ENCODE data around the gene PRKD1.

The PRKD1 gene

DNA sequence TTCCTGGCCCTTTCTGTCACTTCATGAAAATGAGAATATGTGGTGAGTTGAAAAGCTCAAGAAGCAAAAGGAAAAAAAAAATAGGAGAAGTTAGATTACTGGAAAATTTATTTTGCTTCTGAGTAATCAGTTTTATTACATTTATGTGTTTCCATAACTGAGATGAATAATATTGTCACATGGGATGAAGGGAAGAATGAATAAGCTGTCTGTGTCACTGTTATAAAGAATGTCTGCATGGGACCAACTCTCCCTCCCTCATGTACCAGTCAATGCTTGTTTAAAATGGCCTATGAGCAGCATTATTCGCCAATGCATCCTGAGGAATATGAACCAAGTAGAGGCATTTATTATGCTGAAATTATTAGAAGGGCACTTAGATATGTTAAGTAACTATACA, 246.3 kb downstream of the PRKD1 start:
- no peak for DNase-seq (ENCODE audit: low read depth in 2 of 2)

DNA sequence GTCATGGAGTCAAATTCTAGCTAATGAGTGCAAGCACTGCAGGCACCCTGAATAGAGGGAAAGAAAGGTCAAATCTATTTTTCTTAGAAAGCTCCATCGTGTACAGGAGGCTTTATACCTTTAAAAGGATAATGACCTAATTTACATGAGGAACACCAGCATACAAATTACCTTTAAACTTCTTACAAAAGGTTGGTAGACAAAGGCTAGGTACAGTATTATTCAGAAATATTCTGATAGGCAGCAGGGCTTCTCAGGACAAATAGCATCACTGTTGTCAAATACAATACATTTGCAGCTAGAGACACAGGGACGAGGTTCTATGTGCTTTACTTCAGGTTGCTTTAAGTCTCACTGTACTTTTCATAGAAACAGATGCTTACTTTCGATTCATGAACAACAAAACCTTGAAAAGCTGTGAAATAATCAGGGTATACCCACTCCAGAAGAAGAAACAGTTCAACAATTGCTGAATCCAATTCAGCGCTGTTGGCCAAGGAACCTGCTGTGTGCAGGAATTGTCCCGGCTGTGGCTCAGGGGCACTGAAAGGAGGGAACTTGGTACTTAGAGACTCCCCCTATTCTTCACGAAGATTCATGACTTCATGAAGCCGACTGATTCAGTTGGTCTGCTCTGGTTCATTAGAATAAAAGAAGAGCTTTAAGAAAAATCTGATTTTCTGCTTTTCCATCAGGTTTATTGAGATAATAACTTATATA, 252.9 kb downstream of the PRKD1 start:
- no peak for DNase-seq (ENCODE audit: low read depth in 2 of 2)

- no peak for DNase-seq (ENCODE audit: low read depth in 2 of 2)
Measured at GRCh38 chr14:29672831-29673230, 254.8 kb downstream of the PRKD1 start.

DNA sequence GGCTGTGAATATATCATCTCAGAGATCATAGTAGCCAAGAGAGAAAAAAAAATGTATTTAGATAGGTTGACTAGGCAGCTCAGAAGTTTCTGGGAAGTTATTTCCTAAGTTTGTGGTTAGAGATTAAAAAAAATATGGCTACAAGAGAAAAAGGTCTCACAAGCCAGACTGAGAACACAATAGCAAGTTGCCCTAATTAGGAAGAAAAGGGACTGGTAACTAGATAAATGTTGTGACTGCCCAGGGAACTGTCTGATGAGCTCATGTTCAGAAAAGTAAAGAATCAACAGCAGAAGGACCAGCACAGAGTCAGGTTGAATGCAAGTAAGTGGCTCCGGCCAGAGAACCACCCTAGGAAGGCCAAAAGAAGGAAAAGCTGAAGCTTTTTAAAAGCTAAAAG, 256.6 kb downstream of the PRKD1 start:
- no peak for DNase-seq (ENCODE audit: low read depth in 2 of 2)

- DNase-seq (ENCODE audit: low read depth in 2 of 2): no peak
Measured at GRCh38 chr14:29668201-29668600, 259.4 kb downstream of the PRKD1 start.

DNA sequence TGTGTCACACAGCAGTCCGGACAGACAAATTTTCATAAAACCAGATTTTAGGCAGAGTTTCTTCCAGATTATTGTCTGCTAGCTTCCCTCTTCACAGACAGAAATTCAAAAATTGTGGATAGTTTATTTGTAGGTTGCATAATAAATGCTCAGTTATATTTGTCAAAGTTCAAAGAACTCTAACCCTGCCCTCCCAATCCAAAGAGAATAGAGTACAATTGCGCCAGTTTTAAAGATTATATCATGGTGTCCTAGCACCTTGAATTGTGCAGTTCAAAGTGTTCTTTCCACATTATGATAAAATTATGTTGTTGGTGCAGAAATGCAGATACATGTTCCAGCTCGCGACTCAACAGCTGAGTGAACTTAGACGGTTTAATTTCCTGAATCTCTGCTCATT, 263.1 kb downstream of the PRKD1 start:
- DNase-seq (ENCODE audit: low read depth in 2 of 2): no peak

DNA sequence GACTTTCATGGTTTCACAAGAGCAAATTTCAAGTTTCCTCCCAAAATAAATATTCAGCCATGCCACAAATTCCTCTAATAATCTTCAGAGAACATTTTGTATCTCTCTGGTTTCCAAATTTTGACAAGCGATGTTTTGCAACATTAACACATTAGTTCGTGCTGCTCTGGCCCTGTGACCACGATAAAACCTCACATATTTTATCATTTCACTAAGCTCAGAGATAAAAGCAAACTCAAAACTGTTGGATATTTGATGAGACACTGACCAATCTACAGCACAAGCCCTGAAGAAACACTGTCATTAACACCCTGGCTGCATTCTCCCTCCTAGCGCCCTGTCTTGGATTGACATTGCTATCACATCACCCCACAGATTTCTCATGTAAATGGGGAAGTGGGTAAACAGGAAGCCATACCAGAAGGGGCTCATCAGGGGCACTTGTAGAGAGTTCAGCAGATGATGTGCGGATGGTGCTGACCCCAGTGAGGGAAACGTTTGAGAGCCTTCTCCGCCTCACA, 264.3 kb downstream of the PRKD1 start:
- no peak for DNase-seq (ENCODE audit: low read depth in 2 of 2)

- DNase-seq (ENCODE audit: low read depth in 2 of 2): no peak
Measured at GRCh38 chr14:29654901-29655550, 272.6 kb downstream of the PRKD1 start.

GRCh38 chr14:29653303-29653702, 274.3 kb downstream of the PRKD1 start:
- no peak for DNase-seq (ENCODE audit: low read depth in 2 of 2)

- DNase-seq (ENCODE audit: low read depth in 2 of 2): no peak
Measured at GRCh38 chr14:29652571-29652970, 275.1 kb downstream of the PRKD1 start.

DNA sequence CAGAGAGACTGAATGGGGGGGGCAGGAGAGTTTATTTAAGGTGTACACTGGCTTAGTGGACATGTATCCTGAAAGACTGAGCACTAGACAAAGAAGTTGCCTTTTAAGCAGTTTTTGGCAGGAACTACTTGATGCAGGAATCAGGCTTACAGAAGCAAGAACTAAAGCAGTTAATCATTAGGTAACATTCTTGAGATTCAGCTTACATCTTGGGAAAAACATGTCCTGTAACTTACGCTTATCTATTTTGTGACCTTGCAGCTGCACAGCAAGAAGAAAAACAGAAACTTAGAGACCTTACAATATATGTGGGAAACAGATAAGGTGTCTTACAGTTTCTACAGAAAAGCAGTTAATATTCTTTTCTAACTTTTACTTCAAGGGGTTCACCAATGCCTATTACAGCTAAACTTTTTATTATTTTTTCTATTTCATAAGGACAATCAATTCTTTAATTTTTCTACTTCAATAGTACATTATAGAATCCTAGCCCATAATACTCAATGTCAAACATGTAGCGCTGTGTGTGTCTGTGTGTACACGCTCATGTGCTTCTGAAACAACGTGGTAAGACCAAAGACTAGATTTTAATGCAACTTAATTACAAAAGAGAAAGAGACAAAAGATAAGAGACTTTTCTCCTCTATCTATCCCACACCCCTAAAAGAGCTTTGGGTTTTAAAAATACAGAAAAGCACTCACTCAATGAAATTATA, 276.9 kb downstream of the PRKD1 start:
- DNase-seq (ENCODE audit: low read depth in 2 of 2): no peak

- DNase-seq (ENCODE audit: low read depth in 2 of 2): no peak
Measured at GRCh38 chr14:29649170-29649569, 278.5 kb downstream of the PRKD1 start.

DNA sequence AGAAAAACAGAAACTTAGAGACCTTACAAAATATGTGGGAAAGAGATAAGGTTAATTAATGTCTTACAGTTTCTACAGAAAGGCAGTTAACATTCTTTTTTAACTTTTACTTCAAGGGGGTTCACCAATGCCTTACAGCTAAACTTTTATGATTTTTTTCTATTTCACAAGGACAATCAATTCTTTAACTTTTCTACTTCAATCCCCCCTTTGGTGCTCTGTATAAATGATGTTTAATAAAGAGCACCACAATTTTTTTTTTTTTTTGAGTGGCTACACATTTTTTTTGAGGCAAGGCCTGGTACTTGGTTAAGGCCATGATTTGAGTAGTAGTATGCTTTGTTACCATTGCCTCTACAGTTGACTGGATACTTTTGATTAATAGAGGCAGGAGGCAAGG, 279.6 kb downstream of the PRKD1 start:
- DNase-seq (ENCODE audit: low read depth in 2 of 2): no peak

GRCh38 chr14:29645117-29645516, 282.5 kb downstream of the PRKD1 start:
- no peak for DNase-seq (ENCODE audit: low read depth in 2 of 2)

DNA sequence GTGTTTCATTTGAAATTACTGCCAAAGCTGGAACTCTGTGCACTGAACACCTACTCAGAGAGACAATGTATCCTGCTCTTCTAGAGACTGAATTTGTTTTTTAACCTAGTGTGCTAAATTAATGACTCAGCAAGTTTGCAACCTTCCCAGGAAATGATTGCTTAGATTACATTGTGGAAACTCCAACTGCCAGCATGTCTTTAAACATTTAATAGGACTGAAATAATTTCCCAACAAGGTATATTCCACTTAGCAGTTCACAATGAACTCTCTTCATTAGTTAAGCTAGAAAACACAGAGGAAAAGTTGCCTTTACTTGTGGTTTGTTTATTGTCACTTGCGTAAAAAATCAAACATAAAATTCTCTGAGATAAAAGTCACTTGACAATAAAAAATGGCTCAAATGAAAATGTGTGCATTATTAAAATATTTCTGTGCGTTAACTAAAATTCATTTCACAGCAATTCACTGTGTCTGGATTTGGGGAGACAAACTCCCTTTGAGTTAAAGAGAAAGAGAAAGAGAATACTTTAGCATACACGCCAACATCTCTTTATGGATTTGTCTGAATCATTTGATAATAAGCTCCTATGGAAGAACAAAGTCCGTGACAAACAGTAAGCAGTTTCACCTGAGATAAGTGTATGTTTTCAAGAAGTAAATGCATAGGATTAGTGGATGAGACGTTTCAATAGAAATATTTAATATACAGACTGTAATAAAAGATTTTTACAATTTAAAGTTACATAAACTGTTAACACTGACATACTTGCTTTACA, 284.0 kb downstream of the PRKD1 start:
- DNase-seq (ENCODE audit: low read depth in 2 of 2): no peak

GRCh38 chr14:29637411-29637810, 290.2 kb downstream of the PRKD1 start:
- no peak for DNase-seq (ENCODE audit: low read depth in 2 of 2)

GRCh38 chr14:29636870-29637269, 290.8 kb downstream of the PRKD1 start:
- no peak for DNase-seq (ENCODE audit: low read depth in 2 of 2)

DNA sequence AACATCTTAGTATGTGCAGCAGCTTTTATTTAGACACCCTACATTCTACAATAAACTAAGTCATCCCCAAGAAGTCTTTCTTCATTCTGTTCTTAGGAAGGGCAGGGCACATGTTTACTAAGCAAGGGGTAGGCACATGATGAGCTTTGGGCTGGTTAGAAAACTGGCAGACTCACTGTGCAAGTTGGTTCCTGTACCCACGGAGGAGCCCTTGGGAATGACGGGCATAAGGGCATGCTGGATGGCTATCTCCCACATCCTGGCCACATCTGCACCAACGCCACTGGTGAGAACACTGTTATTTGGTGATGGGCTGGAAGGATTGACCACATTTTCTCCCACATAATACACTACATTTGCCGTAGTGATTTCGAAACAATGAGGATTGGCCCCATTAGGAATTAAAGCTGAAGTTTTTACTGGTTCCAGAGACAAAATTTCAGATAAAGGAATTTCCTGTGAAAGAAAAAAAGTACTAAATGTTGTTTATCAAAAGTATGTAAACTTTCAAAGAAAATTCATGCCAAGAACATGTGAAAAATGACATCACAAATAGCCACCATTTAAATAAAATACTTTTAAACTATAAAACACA, 297.0 kb downstream of the PRKD1 start:
- DNase-seq (ENCODE audit: low read depth in 2 of 2): no peak

- DNase-seq (ENCODE audit: low read depth in 2 of 2): no peak
Measured at GRCh38 chr14:29629839-29630238, 297.8 kb downstream of the PRKD1 start.

- no peak for DNase-seq (ENCODE audit: low read depth in 2 of 2)
Measured at GRCh38 chr14:29627137-29627536, 300.5 kb downstream of the PRKD1 start.

GRCh38 chr14:29618323-29619067, 309.2 kb downstream of the PRKD1 start:
- no peak for DNase-seq (ENCODE audit: low read depth in 2 of 2)

Measured in stimulated activated CD4-positive, alpha-beta T cell treated with anti-CD3 and anti-CD28 coated beads, Interleukin-15, amount 100 ng/mL, for 48 hours (primary cell).